Neural progenitor cell (in vitro differentiated cells): ENCODE measurements around the gene CALN1. TPM values are rescaled to one million over a fixed set of nuclear protein-coding genes. Genes with fewer than 3 reads are reported as not detected.

Experiments used
- DNase-seq: peaks from one replicate; pipeline ENCODE4 v3.0.0-alpha.2; 2016; ENCODE audit warnings: low spot score
- H2AFZ ChIP-seq: fragments of 200-600 bp; sonication (generic); replicated peaks from 2 replicates; pipeline ENCODE4 v1.6.1; 2016; ENCODE audit warnings: antibody characterized with exemption
- H3F3A ChIP-seq: fragments of 200-600 bp; sonication (generic); 2 replicates; pipeline ENCODE4 v1.6.1; 2016; ENCODE audit warnings: antibody characterized with exemption, low read depth
- H3K27ac ChIP-seq: fragments of 200-600 bp; sonication (generic); 2 replicates; pipeline ENCODE4 v1.5.1; 2016; ENCODE audit warnings: mild to moderate bottlenecking
- H3K27me3 ChIP-seq: fragments of 200-600 bp; sonication (generic); 2 replicates; pipeline ENCODE4 v1.6.1; 2016; ENCODE audit warnings: mild to moderate bottlenecking, moderate library complexity
- H3K36me3 ChIP-seq: fragments of 200-600 bp; sonication (generic); 2 replicates; pipeline ENCODE4 v1.5.1; 2016
- H3K4me1 ChIP-seq: fragments of 200-600 bp; sonication (generic); 2 replicates; pipeline ENCODE4 v1.6.1; 2016; ENCODE audit warnings: mixed run types
- H3K4me2 ChIP-seq: fragments of 200-600 bp; sonication (generic); 2 replicates; pipeline ENCODE4 v1.6.1; 2016
- H3K4me3 ChIP-seq: fragments of 200-600 bp; sonication (generic); 2 replicates; pipeline ENCODE4 v1.5.1; 2016
- H3K79me2 ChIP-seq: fragments of 200-600 bp; sonication (generic); 2 replicates; pipeline ENCODE4 v1.6.1; 2016; ENCODE audit warnings: low read depth
- H3K9ac ChIP-seq: fragments of 200-600 bp; sonication (generic); 2 replicates; pipeline ENCODE4 v1.6.1; 2016
- H3K9me3 ChIP-seq: fragments of 200-600 bp; sonication (generic); 2 replicates; pipeline ENCODE4 v1.5.1; 2016; ENCODE audit warnings: low read depth
- H4K20me1 ChIP-seq: fragments of 200-600 bp; sonication (generic); 2 replicates; pipeline ENCODE4 v1.6.1; 2016; ENCODE audit warnings: low read depth
- H3K27ac Mint-ChIP-seq: 3 replicates; pipeline ENCODE4 v1.8.0; 2021; ENCODE audit warnings: mixed read lengths
- H3K27me3 Mint-ChIP-seq: 2 replicates; pipeline ENCODE4 v1.8.0; 2022; ENCODE audit warnings: low read depth, mild to moderate bottlenecking, inconsistent platforms, moderate library complexity, mixed read lengths; ENCODE audit not compliant: insufficient read depth
- H3K36me3 Mint-ChIP-seq: 3 replicates; pipeline ENCODE4 v1.8.0; 2021; ENCODE audit warnings: mixed read lengths
- H3K4me1 Mint-ChIP-seq: 3 replicates; pipeline ENCODE4 v1.8.0; 2021; ENCODE audit warnings: mixed read lengths
- H3K4me3 Mint-ChIP-seq: 3 replicates; pipeline ENCODE4 v1.8.0; 2021; ENCODE audit warnings: mild to moderate bottlenecking, moderate library complexity, mixed read lengths
- H3K9me3 Mint-ChIP-seq: 3 replicates; pipeline ENCODE4 v1.8.0; 2020; ENCODE audit warnings: mixed read lengths
- CTCF ChIP-seq: fragments of 200-600 bp; sonication (generic); IDR thresholded peaks from 2 replicates; pipeline ENCODE4 v1.5.1; 2017; ENCODE audit warnings: antibody characterized with exemption, mild to moderate bottlenecking
- EZH2 ChIP-seq: fragments of 200-600 bp; sonication (generic); IDR thresholded peaks from 2 replicates; pipeline ENCODE4 v1.6.1; 2017; ENCODE audit warnings: antibody characterized with exemption, mild to moderate bottlenecking, moderate library complexity
- EZH2phosphoT487 ChIP-seq: fragments of 200-600 bp; sonication (generic); IDR thresholded peaks from 2 replicates; pipeline ENCODE4 v1.6.1; 2017; ENCODE audit warnings: antibody characterized with exemption
- total RNA-seq: library from RNA; depleted of rRNA; stranded (reverse); fragments of >200 nt; gene quantifications from 2 replicates; pipeline ENCODE4 v1.2.3, GENCODE V29; 2015; ENCODE audit warnings: low replicate concordance

Gene CALN1
- total RNA-seq, 1 donor from 2014 or later = 3.1 TPM

DNA sequence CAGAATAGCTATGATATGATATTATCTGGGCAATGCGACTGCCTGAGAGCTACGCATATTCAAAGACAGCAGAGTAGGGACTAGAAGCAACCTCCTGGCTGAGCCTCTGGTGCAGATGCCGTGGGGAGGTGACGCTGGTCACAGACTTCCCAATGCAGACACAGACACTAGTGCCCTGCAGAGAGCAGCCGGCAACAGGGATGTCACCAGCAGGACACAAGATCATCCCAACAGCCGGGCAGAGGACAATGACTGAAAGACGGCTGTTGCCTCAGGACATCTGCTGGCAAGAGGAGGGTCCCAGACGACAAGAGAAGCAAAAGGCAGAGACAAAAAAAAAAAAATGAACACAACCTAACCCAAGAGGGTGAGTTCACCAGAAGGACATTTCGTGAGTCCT lies 104.6 kb downstream of the CALN1 start:
- no peaks in the 10 kb centered on the region for H3K79me2 ChIP-seq
- TF ChIP-seq EZH2phosphoT487 (no peak), EZH2 (no peak), CTCF (no peak)
- no peak overlapping the region for H3K4me3 ChIP-seq
- H3K27ac Mint-ChIP-seq = no peak overlapping the region
- H3K27me3 Mint-ChIP-seq = peaks cover 2% of the 10 kb centered on the region
- no peaks in the 10 kb centered on the region for H3K9me3 ChIP-seq
- no peak overlapping the region for H3K9ac ChIP-seq
- no peaks in the 10 kb centered on the region for H3K4me1 ChIP-seq
- no peaks in the 10 kb centered on the region for H3K27me3 ChIP-seq
- H3K4me1 Mint-ChIP-seq = no peaks in the 10 kb centered on the region
- H3K36me3 Mint-ChIP-seq = no peaks in the 10 kb centered on the region
- H3K36me3 ChIP-seq = no peaks in the 10 kb centered on the region
- H3K4me2 ChIP-seq = no peak overlapping the region
- no peak overlapping the region for H3K4me3 Mint-ChIP-seq
- H3K27ac ChIP-seq = no peak overlapping the region
- no peaks in the 10 kb centered on the region for H3F3A ChIP-seq
- no peak for DNase-seq
- H4K20me1 ChIP-seq = no peaks in the 10 kb centered on the region
- no peak overlapping the region for H2AFZ ChIP-seq
- H3K9me3 Mint-ChIP-seq = no peaks in the 10 kb centered on the region

DNA sequence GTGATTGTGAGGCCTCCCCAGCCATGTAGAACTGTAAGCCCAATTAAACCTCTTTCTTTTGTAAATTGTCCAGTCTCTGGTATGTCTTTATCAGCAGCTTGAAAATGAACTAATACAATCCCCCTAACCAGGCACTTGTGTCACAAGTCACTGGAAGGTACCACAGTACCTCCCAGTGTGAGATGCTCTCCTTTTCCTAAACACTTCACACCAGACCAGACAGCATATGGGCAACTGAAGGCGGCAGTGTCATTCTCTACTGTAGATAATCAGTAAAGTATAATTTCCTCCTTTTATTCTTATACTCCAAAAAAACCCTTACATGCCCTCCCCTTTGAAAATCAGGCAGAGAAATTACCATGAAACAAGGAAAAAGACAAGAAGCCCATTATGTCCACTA lies 113.2 kb downstream of the CALN1 start:
- H3K9me3 ChIP-seq = no peaks in the 10 kb centered on the region
- H3K27me3 ChIP-seq = no peaks in the 10 kb centered on the region
- H3K4me3 Mint-ChIP-seq = no peak overlapping the region
- no peaks in the 10 kb centered on the region for H4K20me1 ChIP-seq
- H3K27ac ChIP-seq = no peak overlapping the region
- TF ChIP-seq CTCF = no peak
- no peak for TF ChIP-seq EZH2phosphoT487
- no peak for TF ChIP-seq EZH2
- no peak overlapping the region for H3K4me2 ChIP-seq
- no peaks in the 10 kb centered on the region for H3K9me3 Mint-ChIP-seq
- peaks cover 3% of the 10 kb centered on the region for H3K4me1 ChIP-seq
- H3K27ac Mint-ChIP-seq = no peak overlapping the region
- no peak overlapping the region for H2AFZ ChIP-seq
- H3K79me2 ChIP-seq = no peaks in the 10 kb centered on the region
- H3K36me3 Mint-ChIP-seq = no peaks in the 10 kb centered on the region
- H3K4me3 ChIP-seq = no peak overlapping the region
- H3F3A ChIP-seq = no peaks in the 10 kb centered on the region
- no peak for DNase-seq
- no peak overlapping the region for H3K9ac ChIP-seq
- no peaks in the 10 kb centered on the region for H3K27me3 Mint-ChIP-seq
- H3K4me1 Mint-ChIP-seq = no peaks in the 10 kb centered on the region
- H3K36me3 ChIP-seq = no peaks in the 10 kb centered on the region

DNA sequence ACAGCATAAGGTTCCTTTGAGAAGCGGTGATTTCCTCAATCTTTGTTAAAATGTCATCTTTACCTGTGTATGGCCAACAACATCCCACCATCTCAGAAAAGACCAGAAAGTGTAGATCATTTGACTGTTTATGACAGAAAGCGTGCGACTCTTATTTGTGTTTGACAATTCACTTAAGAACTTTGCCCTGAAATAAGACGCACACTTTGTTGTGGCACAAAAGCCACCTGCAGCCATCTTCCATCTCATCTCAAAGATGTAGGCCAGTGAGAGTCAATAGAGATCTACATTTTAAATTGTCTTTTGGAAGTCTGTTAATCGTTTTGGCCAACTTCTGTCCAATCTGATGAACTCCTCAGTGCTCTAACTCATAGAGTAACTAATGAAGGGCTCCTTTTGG lies 114.0 kb downstream of the CALN1 start:
- H3K27ac Mint-ChIP-seq = no peak overlapping the region
- DNase-seq = no peak
- TF ChIP-seq CTCF = no peak
- peaks cover 3% of the 10 kb centered on the region for H3K4me1 ChIP-seq
- H3K27me3 ChIP-seq = no peaks in the 10 kb centered on the region
- H3K36me3 Mint-ChIP-seq = no peaks in the 10 kb centered on the region
- H3K4me3 ChIP-seq = no peak overlapping the region
- no peak overlapping the region for H2AFZ ChIP-seq
- no peaks in the 10 kb centered on the region for H3K36me3 ChIP-seq
- H3K4me3 Mint-ChIP-seq = no peak overlapping the region
- H3F3A ChIP-seq = no peaks in the 10 kb centered on the region
- no peak overlapping the region for H3K27ac ChIP-seq
- no peak overlapping the region for H3K4me2 ChIP-seq
- H3K9me3 Mint-ChIP-seq = no peaks in the 10 kb centered on the region
- H3K4me1 Mint-ChIP-seq = no peaks in the 10 kb centered on the region
- H4K20me1 ChIP-seq = no peaks in the 10 kb centered on the region
- no peaks in the 10 kb centered on the region for H3K79me2 ChIP-seq
- no peak overlapping the region for H3K9ac ChIP-seq
- no peaks in the 10 kb centered on the region for H3K27me3 Mint-ChIP-seq
- H3K9me3 ChIP-seq = no peaks in the 10 kb centered on the region

- H3K27me3 Mint-ChIP-seq = no peaks in the 10 kb centered on the region
- Histone ChIP-seq H3K27ac (no peak overlapping the region), H3K4me2 (no peak overlapping the region), H3K36me3 (no peaks in the 10 kb centered on the region), H3K4me3 (no peak overlapping the region), H3K9me3 (no peaks in the 10 kb centered on the region), H3K27me3 (no peaks in the 10 kb centered on the region), H3F3A (no peaks in the 10 kb centered on the region), H3K9ac (no peak overlapping the region), H2AFZ (no peak overlapping the region), H3K4me1 (peaks cover 3% of the 10 kb centered on the region), H4K20me1 (no peaks in the 10 kb centered on the region), H3K79me2 (no peaks in the 10 kb centered on the region)
- no peak overlapping the region for H3K27ac Mint-ChIP-seq
- H3K36me3 Mint-ChIP-seq = no peaks in the 10 kb centered on the region
- no peak for TF ChIP-seq EZH2phosphoT487
- H3K4me1 Mint-ChIP-seq = no peaks in the 10 kb centered on the region
- DNase-seq = no peak
- no peak overlapping the region for H3K4me3 Mint-ChIP-seq
- H3K9me3 Mint-ChIP-seq = no peaks in the 10 kb centered on the region
These were observed 114.5 kb downstream of the CALN1 start for GRCh38 chr7:72297636-72298035.
